GM12891 (cell line): ENCODE results near the gene DGKA.

Experiments used
- DNase-seq: peaks from one replicate; pipeline ENCODE4 v3.0.0; 2011; ENCODE audit warnings: low spot score; ENCODE audit not compliant: insufficient read length
- FAIRE-seq: peaks from 2 replicates; lab custom pipeline; 2011; peaks lifted over from hg19 to GRCh38; lab: Jason Lieb, UNC
- PAX5 ChIP-seq: IDR thresholded peaks from 2 replicates; pipeline ENCODE4 v1.6.1; 2011; ENCODE audit warnings: low read length, moderate library complexity, mild to moderate bottlenecking; ENCODE audit not compliant: insufficient read depth, severe bottlenecking
- POLR2A ChIP-seq: IDR thresholded peaks from 2 replicates; pipeline ENCODE4 v1.6.1; 2011; ENCODE audit warnings: low read depth, low read length, control low read depth
- POLR2AphosphoS5 ChIP-seq: IDR thresholded peaks from 2 replicates; pipeline ENCODE4 v1.6.1; 2011; ENCODE audit warnings: low read depth, low read length, control low read depth
- POU2F2 ChIP-seq: IDR thresholded peaks from 2 replicates; pipeline ENCODE4 v1.6.1; 2011; ENCODE audit warnings: low read depth, mild to moderate bottlenecking, control low read depth, low read length, moderate library complexity
- SPI1 ChIP-seq: IDR thresholded peaks from 2 replicates; pipeline ENCODE4 v1.6.1; 2011; ENCODE audit warnings: low read depth, low read length, control low read depth
- TAF1 ChIP-seq: IDR thresholded peaks from 2 replicates; pipeline ENCODE4 v1.6.1; 2011; ENCODE audit warnings: low read depth, low read length, control low read depth

The DGKA gene

GRCh38 chr12:55965941-55966407 is 35.0 kb downstream of the DGKA start, which contains the start of gene PMEL:
Gene PMEL, minus strand, starts transcription at chr12:55966042. Its CDS starts 31 bp downstream, at chr12:55966011.
- DNase-seq, result no peak
- FAIRE-seq, result peak; percentile 20

GRCh38 chr12:55966408-55967281 is 35.7 kb downstream of the DGKA start, which contains the start of gene CDK2:
Gene CDK2, plus strand, starts transcription at chr12:55966830. Its CDS starts 179 bp downstream, at chr12:55967009.
- FAIRE-seq (peak; percentile 26), DNase-seq (peak; percentile 73)
- TF ChIP-seq POU2F2 (no peak; the same call in 1 of the 2 replicates), POLR2A (peak; percentile 70), POLR2AphosphoS5 (peak; percentile 56; the same call in 1 of the 2 replicates)

More at GRCh38 chr12:55965941-55966407, 35.0 kb downstream of the DGKA start, which contains the start of gene PMEL:
- no peak for TF ChIP-seq SPI1
- no peak for TF ChIP-seq TAF1
- no peak for TF ChIP-seq POLR2AphosphoS5
- TF ChIP-seq PAX5, result no peak
- TF ChIP-seq POU2F2, result no peak
- TF ChIP-seq POLR2A, result no peak

GRCh38 chr12:55969356-55969755 is 38.4 kb downstream of the DGKA start:
- TF ChIP-seq TAF1 (no peak), PAX5 (no peak), POLR2A (no peak), POU2F2 (no peak), SPI1 (no peak), POLR2AphosphoS5 (no peak)

GRCh38 chr12:55970775-55971174 is 39.8 kb downstream of the DGKA start:
- FAIRE-seq (no peak), DNase-seq (no peak)
- TF ChIP-seq POU2F2, result no peak
- no peak for TF ChIP-seq POLR2A
- no peak for TF ChIP-seq POLR2AphosphoS5
- no peak for TF ChIP-seq SPI1
- no peak for TF ChIP-seq TAF1
- no peak for TF ChIP-seq PAX5

More at GRCh38 chr12:55969356-55969755, 38.4 kb downstream of the DGKA start:
- DNase-seq (no peak), FAIRE-seq (no peak)

- FAIRE-seq (no peak), DNase-seq (no peak)
- no peak for TF ChIP-seq POU2F2
Observed at GRCh38 chr12:55972042-55972441, 41.1 kb downstream of the DGKA start.

- DNase-seq (no peak), FAIRE-seq (no peak)
- TF ChIP-seq POLR2A (no peak), SPI1 (no peak), PAX5 (no peak), POLR2AphosphoS5 (no peak), POU2F2 (no peak), TAF1 (no peak)
Observed at GRCh38 chr12:55972456-55972855, 41.5 kb downstream of the DGKA start.

- no peak for DNase-seq
- TF ChIP-seq SPI1 (peak; percentile 36; the same call in 1 of the 2 replicates), POLR2A (no peak)
- FAIRE-seq, result peak; percentile 93
Observed at GRCh38 chr12:55972911-55973598, 42.1 kb downstream of the DGKA start.

- TF ChIP-seq TAF1 (peak; percentile 84), POLR2AphosphoS5 (peak; percentile 90), PAX5 (no peak), SPI1 (no peak), POU2F2 (peak; percentile 43), POLR2A (peak; percentile 88)
- FAIRE-seq (peak; percentile 99), DNase-seq (peak; percentile 92)
Observed at GRCh38 chr12:55973599-55974307, 42.8 kb downstream of the DGKA start, which contains the start of gene RAB5B. Gene RAB5B, plus strand, starts transcription at chr12:55974078. Its CDS starts 12,883 bp downstream, at chr12:55986961.

- TF ChIP-seq POLR2AphosphoS5, result peak; percentile 5; the same call in 1 of the 2 replicates
- TF ChIP-seq POU2F2, result no peak
- TF ChIP-seq SPI1, result no peak
- TF ChIP-seq POLR2A, result no peak
- DNase-seq, result peak; percentile 43
- FAIRE-seq, result peak; percentile 45
Observed at GRCh38 chr12:55974308-55974730, 43.4 kb downstream of the DGKA start.
